SK-N-SH treated with all-trans-retinoic acid at 6 μM for 48 hours (cell line): Measurements from ENCODE around the gene ZBTB7C.

Experiments
- ARNTL ChIP-seq: fragments of 450-650 bp; formaldehyde crosslinking; IDR thresholded peaks from 2 replicates; pipeline ENCODE4 v1.5.0; 2020; ENCODE audit warnings: low read depth, mild to moderate bottlenecking, moderate library complexity, borderline replicate concordance
- ESRRG ChIP-seq: fragments of 250-450 bp; sonication (Bioruptor Pico); IDR thresholded peaks from 2 replicates; pipeline ENCODE4 v1.6.1; 2021; ENCODE audit warnings: mild to moderate bottlenecking
- PATZ1 ChIP-seq: fragments of 250-450 bp; sonication (Bioruptor Pico); IDR thresholded peaks from 2 replicates; pipeline ENCODE4 v1.8.0; 2020; ENCODE audit warnings: mild to moderate bottlenecking, moderate library complexity, borderline replicate concordance
- SNAI2 ChIP-seq: fragments of 250-450 bp; sonication (Bioruptor Pico); IDR thresholded peaks from 2 replicates; pipeline ENCODE4 v1.5.0; 2020; ENCODE audit warnings: mild to moderate bottlenecking, moderate library complexity
- TOX ChIP-seq: fragments of 250-450 bp; sonication (Bioruptor Pico); IDR thresholded peaks from 2 replicates; pipeline ENCODE4 v1.8.0; 2021; ENCODE audit warnings: mild to moderate bottlenecking, moderate library complexity, borderline replicate concordance
- ZNF70 ChIP-seq: fragments of 450-650 bp; formaldehyde crosslinking; IDR thresholded peaks from 2 replicates; pipeline ENCODE4 v1.5.0; 2020; ENCODE audit warnings: mild to moderate bottlenecking, moderate library complexity

- no peak for TF ChIP-seq ZNF70 (CRISPR knock-in tag)
- no peak for TF ChIP-seq ARNTL (CRISPR knock-in tag)
- TF ChIP-seq SNAI2 (CRISPR knock-in tag) = no peak
- no peak for TF ChIP-seq ESRRG
- no peak for TF ChIP-seq PATZ1 (CRISPR knock-in tag)
- TF ChIP-seq TOX (CRISPR knock-in tag) = no peak
These were observed 187.1 kb downstream of the ZBTB7C start for GRCh38 chr18:48222118-48222517.
